Activated CD8-positive, alpha-beta memory T cell treated with anti-CD3 and anti-CD28 coated beads for 36 hours (primary cell): ENCODE results near the gene FAM114A2. TPM values are rescaled to one million over a fixed set of nuclear protein-coding genes. Genes with fewer than 3 reads are reported as not detected.

ENCODE experiments used
- CTCF ChIA-PET: fragments of 350-600 bp; sonication (Branson Sonifier 250); formaldehyde crosslinking; loops from one replicate; lab custom pipeline; 2021; ENCODE audit warnings: antibody characterized with exemption; lab: Charles Lee
- POLR2A ChIA-PET: fragments of 350-600 bp; sonication (Branson Sonifier 250); formaldehyde crosslinking; loops from one replicate; lab custom pipeline; 2021; ENCODE audit warnings: antibody characterized with exemption; lab: Charles Lee
- total RNA-seq, 2 experiments: library from RNA; stranded (reverse); gene quantifications; one replicate each; pipeline ENCODE4 v1.2.3, GENCODE V29; 2021

The FAM114A2 gene
- 10 to 100 TPM; 28.8 to 30.9 TPM for total RNA-seq

DNA sequence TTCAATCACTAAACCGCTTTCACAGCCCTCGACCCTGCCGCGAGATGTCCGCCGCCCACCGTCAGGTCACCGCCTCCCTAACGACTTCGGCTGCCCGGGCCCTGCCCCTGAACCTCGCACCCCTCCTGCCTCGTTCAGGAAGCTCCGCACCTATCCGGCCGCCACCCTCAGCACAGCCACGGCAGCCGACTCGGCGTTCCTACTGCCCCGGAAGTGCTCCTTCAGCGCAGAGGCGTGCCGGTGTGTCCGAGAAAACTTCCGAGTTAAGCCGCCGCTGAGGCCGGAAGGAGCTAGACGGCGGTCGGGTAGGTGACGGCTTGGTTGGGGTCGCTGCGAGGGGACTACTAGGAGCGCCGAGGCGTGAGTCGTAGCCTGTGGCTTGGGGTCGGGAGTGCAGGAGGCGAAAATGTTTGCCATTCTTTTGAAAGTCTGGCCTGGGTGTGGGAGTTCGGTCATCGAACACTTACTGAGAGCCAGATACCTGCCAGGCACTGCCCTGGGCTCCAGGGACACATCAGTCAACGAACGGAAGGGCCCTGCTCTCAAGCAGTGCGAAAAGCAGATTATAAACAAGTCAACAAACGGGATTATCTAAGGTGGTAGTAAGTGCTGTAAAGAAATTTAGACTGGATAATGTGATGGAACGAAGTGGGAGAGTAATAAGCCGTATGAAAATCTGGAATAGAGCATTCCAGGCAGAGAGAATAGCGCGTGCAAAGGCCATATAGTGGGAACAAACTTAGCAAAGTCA, at the start of gene FAM114A2, which contains the start of gene MFAP3:
FAM114A2 (minus strand) TSS at position 204 of the 751 bp plus-strand sequence. CDS start 3,957 bp downstream, outside the sequence.
MFAP3 (plus strand) TSS at position 261 of the 751 bp plus-strand sequence. CDS start 10,756 bp downstream, outside the sequence.
- POLR2A ChIA-PET: interaction anchor here (0.6 to 1.7 kb wide), 6 partner anchors 10 to 899 kb away, joined by 3 to 8 read pairs (median 5); partner anchors contain the start of genes CNOT8, GALNT10 and GEMIN5
- CTCF ChIA-PET: interaction anchor here (0.7 to 1.5 kb wide), 2 partner anchors 151 to 366 kb away, joined by 3 to 7 read pairs; partner anchors contain the start of gene GALNT10

DNA sequence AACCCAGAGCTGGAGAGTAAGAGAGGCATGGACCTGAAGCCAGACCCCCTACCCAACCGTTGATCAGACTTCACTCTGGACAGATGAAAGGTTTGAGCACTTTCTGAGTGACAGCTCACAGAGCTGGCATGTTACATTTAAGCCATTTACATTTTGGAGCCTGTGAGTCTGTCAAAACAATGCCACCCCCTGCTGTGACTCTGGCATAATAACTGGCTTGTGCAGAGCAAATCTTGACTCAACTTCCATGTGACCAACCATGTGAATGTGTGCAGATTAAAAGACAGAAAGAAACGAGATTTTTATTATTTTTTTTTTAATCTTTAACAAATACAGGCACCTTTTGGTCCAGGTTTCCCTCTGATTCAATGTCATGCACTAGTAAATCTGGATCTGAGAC, 48.5 kb upstream of the FAM114A2 start:
- POLR2A ChIA-PET: no interaction called here
- CTCF ChIA-PET: interaction anchor here (1.3 kb wide), 1 partner anchor 15 kb away, joined by 3 read pairs; no protein-coding TSS in a partner anchor

DNA sequence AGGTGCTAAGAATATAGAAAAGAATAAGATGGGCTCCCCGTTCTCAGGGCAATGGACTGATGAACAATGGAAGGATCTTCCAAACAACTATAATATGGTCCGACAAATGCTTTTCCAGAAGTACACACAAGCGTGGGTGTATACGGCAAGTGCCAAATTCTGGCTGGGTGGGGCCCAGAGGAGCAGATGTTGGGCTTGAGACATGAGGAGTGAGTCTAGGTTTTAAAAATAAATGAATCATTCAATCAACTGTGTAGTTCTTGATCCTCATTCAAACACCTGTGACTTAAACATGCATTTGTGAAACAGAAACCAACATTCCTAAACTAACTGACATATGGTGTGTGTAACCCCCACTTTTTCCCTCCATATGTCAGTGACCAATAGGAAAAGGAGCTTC, 47.9 kb upstream of the FAM114A2 start:
- ChIA-PET CTCF (interaction anchor here (1.3 kb wide), 1 partner anchor 14 kb away, joined by 3 read pairs; no protein-coding TSS in a partner anchor), POLR2A (no interaction called here)

DNA sequence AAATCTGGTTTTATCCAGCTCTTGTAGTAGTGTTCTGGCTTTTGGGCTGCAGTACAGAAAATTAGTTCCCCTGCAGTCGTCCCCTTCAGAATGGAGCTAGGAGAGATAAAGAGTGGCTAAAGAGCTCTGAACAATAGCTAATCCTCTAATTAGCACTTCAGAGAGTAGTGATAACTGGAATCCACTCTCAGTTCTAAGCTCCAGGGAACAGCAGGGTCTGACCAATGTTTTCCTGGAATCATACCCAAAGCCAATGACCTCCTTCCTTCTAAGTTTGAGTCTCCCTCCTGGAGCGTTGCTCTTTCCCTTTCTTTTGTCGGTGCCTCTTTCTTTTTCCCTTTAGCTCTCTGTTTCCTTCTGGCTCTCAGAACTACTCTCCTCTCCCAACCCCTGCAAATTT, 47.4 kb upstream of the FAM114A2 start:
- POLR2A ChIA-PET: no interaction called here

DNA sequence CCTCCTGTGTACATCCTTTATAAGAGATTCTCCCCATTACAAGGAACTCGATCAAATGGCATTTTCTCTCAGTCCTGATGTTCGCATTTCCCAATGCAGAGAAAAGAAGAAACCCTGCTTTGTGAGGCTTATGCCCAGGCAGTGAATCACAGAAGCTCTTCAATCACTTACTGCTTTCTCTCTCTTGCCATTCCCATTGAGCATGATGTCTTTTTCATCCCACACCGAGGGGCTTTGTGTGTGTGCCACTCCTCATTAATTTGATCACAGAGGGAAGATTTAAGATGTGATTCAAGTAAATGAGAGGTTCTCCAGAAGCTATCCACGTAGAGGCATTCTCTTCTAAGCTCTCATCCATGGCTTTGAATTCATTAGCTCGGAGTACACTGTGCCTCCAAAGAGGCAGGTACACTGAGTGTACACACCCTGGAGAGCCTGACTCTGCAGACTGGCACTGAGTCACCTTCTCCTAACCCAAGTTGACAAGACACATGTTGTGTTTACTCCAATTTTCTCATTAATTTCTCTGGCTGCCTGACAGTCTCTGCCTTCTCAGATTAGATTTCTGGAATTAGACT, 45.4 kb upstream of the FAM114A2 start:
- POLR2A ChIA-PET: no interaction called here
- CTCF ChIA-PET: no interaction called here

More for the DNA sequence above, 47.4 kb upstream of the FAM114A2 start:
- CTCF ChIA-PET: interaction anchor here (1.3 kb wide), 1 partner anchor 14 kb away, joined by 3 read pairs; no protein-coding TSS in a partner anchor

DNA sequence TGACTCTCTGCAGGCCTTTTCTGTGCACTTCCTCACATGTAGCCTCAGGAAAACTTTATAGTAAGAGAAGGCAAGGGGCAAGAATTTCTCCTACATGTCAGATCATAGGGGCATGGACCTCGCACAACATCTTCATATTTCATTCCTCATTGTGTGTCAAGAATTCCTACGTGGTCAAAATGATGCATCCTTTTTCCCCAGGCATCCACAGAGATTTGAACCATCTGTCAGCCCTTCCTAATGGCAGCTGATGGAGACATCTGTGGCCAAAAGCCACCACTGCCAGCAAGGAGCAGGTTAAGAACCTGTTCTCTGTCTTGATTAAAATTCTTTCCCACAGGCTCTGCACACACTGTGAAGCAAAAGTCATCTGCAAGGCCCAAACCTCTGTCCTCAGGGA, 42.5 kb upstream of the FAM114A2 start:
- ChIA-PET POLR2A (no interaction called here), CTCF (no interaction called here)

DNA sequence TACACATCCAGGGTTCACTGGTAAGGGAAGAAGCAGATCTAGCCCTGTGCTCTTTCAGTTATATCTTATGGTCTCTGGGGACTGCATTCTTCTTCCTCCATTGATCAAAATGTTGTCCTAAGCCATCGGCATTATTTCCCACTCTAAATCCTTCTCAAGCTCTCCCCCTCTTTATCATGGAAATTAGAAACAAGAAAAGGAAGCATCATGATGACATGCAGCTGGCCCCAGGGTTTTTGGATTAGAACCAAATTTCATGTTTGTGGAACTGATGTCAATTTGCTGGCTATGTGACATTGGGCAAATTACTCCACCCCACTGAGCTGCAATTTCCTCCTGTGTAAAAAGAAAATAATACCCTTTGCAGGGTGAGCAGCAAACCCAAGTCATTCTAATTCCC, 39.6 kb upstream of the FAM114A2 start:
- ChIA-PET POLR2A (no interaction called here), CTCF (no interaction called here)

DNA sequence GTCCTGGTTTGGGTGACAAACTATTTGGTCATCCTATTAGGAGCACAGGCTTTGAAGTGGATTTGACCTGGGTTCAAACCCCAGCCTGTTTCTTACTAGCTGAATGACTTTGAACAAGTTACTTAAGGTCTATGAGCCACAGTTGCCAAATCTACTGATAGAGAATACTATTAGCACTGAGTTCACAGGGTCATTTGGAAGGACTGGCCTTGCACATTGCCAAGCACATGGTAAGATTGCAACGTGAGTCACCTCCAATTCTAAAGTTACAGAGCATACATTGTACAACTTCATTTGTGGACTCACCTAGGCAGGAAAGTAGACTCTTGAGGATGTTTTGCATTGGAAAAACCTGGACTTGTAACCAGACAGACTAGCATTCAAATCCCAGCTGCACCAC, 39.0 kb upstream of the FAM114A2 start:
- CTCF ChIA-PET: no interaction called here
- POLR2A ChIA-PET: no interaction called here

DNA sequence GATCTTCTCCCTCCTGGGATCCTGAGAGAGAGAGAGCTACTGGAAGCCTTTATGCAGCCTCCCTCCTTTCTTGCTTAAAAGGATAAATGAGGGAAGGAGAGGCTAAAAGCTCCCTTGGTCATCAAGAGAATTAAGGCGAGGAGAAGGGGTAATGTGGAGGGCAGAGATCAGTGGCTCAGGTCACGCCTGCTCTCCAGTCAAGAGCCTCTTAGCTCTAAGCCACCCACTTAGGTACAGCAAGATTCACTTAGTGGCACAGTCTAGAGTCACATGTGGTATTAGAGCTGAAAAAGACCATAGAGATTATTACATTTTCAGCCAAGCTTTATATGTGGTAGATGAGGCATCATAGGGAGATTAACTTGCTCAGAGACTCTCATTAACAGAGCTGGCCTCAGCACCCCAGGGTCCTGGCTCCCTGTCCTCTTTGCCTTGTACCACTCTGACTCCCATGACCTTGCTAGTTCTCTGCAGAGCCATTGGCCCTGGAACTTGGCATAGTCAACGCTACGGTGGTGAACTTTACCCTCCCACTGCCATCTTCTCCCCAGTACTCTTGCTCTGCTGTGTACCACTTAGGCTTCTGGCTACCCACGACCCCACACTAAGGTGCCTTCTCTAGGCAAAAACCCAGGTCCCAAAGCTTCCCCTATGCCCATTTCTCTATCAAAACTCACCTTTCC, 37.7 kb upstream of the FAM114A2 start:
- POLR2A ChIA-PET: no interaction called here

DNA sequence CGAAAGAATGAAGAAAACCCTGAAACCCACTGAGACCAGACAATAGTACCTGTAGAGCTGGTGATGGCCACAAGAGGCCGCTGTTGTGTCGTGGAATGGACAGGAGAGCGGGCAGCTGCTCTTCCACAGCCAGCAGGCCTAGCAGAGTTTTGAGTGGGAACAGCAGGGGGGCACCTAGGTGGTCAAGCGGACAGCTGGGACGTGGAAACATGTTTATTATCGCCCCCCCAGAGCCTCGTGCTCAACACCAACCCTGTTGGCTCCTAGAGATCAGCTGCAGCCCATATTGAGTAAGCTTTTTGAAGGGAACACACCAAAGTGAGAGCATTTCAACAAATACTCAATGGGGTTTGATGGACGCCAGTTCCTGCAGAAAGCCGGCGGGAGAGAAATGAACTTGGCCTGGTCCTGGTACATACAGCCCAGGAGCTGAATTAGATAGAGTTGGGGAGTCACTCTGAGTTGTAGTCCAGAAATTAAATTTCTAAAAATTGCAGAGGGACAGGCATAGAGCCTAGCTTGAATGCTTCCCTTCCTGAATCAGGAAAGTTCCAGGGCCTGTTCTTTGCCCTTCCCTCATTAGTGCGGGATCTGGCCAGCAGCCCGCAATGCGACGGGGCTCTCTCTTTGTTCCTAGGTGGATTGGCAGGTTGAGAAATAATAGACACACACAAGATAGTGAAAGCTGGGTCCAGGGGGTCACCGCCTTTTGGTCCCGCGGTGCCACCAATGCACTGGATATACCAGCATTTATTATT, 33.9 kb upstream of the FAM114A2 start:
- ChIA-PET POLR2A (interaction anchor here (0.6 to 1.2 kb wide), 3 partner anchors 34 to 238 kb away, joined by 5 to 6 read pairs (median 6); partner anchors contain the start of genes FAM114A2, GALNT10 and MFAP3), CTCF (interaction anchor here (0.6 to 2.0 kb wide), 26 partner anchors 9 to 537 kb away, joined by 3 to 30 read pairs (median 4); partner anchors contain the start of gene GALNT10)

More for the DNA sequence above, 37.7 kb upstream of the FAM114A2 start:
- CTCF ChIA-PET: interaction anchor here (0.8 to 2.0 kb wide), 3 partner anchors 104 to 329 kb away, joined by 4 to 9 read pairs (median 4); partner anchors contain the start of gene GALNT10

DNA sequence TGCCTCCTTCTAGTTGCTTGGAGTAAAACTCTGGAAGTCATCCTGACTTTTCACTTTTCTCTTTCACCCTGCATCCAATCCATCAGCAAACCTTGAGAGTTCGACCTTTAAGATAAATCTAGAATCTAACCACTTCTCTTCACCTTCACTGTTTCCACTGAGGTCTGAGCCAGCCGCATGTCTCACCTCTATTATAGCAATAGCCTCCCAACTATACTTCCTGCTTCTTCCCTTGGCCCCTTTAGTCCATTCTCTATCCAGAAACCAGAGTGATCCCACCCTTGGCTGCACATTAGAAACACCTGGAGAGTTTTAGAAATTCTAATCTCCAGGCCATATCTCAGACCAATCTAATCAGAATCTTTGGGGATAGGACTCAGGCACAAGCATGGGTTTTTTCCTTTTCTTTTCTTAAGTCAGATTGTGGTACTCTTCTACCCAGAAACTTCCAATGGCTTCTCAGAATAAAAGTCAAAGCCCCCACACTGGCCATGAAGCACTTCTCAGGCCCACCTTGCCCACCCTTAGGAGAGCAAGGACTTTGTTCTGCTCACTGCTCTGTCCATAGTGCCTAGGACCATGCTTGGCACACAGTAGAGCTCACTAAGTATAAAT, 33.2 kb upstream of the FAM114A2 start:
- ChIA-PET CTCF (interaction anchor here (0.6 to 2.0 kb wide), 24 partner anchors 9 to 538 kb away, joined by 3 to 30 read pairs (median 4); partner anchors contain the start of gene GALNT10), POLR2A (interaction anchor here (0.6 to 1.2 kb wide), 3 partner anchors 33 to 239 kb away, joined by 5 to 6 read pairs (median 6); partner anchors contain the start of genes FAM114A2, GALNT10 and MFAP3)

DNA sequence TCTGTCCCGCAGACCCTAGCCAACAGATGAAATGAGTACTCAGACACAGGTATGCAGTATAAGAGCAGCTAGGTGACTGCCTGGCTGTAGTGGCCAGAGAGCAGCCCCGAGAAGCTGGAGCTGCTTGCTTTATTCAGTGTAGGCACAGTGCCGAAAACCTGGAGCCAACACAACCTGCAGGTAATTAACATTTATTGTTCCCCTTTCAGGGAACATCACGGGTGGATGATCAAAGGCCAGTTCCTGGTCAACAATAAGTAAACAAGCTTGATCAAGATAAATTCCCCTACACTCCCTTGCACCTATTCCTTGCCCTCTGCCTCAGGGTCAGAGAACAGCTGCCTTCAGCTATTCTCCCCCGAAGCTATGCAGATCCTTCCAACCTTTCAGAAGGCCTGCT, 31.1 kb upstream of the FAM114A2 start:
- ChIA-PET CTCF (interaction anchor here (0.7 kb wide), 1 partner anchor 39 kb away, joined by 4 read pairs; no protein-coding TSS in a partner anchor), POLR2A (interaction anchor here (1.4 kb wide), 1 partner anchor 10 kb away, joined by 4 read pairs; no protein-coding TSS in a partner anchor)

DNA sequence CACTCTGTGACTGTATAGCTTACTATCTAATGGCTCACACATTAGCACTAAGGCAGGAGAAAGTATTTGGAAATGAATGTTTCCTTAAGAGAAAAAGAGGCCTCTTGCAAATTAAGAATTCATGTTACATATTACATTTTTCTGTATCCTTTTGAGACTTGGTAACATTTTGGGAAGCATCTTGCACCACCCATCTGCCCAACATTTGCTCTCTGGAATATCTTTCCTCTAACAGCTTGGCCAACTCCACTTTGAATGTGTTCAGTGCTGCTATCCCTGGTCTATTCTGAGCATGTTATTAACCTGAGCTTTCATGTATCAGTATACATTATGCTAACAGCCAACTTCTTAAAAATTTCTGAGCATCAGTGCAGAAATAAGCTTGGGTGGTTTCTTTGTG, 27.3 kb upstream of the FAM114A2 start:
- POLR2A ChIA-PET: no interaction called here
- CTCF ChIA-PET: no interaction called here

DNA sequence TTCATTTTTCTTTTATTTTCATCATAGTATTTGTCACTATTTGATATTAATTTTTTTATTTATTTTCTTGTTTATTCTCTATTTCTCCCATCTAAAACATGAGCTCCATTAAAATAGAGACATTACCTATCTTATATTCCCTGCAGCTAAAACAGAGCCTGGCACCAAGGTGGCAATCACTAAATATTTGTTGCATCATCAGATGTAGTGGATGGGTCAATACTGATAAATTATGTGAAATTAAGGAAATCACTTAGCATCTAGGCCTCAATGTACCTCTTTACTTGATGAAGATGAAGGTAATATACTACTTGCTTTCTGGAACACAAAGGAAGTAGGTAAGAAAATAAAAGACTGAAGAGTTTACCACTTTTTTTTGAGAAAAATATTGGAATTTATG, 24.7 kb upstream of the FAM114A2 start:
- POLR2A ChIA-PET: no interaction called here
- CTCF ChIA-PET: interaction anchor here (0.7 to 1.2 kb wide), 2 partner anchors 8 to 9 kb away, joined by 4 read pairs; no protein-coding TSS in a partner anchor

DNA sequence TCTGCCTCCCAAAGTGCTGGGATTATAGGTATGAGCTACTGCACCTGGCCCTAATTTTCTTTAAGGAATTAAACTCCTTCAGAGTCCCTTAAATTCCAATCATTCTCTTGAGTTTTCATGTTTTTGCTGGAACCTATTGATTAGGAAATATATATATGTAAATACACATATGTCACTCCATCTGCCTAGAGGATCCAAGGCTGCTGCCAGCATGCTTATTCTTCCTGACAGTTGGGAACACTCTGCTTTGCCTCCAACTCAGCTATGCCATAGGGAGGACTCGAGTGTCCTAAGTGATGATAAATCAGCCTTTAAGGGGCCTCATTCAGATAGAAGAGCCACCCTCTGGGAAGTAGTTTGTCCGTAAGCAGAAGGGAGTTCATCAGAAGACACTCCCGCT, 21.9 kb upstream of the FAM114A2 start:
- ChIA-PET POLR2A (interaction anchor here (1.2 kb wide), 1 partner anchor 9 kb away, joined by 4 read pairs; no protein-coding TSS in a partner anchor), CTCF (no interaction called here)

DNA sequence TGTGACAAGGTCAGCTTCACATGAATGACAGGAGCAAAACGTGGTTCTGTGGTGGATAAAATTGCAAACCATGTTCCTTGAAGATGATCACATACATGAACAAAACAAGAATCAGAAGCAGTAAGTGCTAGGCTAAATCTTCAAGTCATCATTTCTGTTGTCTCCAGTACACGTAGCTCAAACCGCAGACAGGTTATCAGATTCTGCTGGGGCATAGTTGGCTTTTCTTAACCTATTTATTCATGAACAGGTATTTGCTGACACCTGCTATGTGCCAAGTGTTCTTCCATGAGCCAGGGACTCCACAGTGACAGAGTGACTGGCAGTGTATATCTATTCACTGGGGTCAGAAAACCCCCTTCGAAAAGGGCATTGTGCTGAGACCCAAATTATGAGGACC, 20.9 kb upstream of the FAM114A2 start:
- CTCF ChIA-PET: interaction anchor here (1.0 to 1.8 kb wide), 4 partner anchors 9 to 130 kb away, joined by 4 to 7 read pairs (median 6); partner anchors contain the start of gene GALNT10
- POLR2A ChIA-PET: interaction anchor here (1.2 kb wide), 1 partner anchor 10 kb away, joined by 4 read pairs; no protein-coding TSS in a partner anchor

DNA sequence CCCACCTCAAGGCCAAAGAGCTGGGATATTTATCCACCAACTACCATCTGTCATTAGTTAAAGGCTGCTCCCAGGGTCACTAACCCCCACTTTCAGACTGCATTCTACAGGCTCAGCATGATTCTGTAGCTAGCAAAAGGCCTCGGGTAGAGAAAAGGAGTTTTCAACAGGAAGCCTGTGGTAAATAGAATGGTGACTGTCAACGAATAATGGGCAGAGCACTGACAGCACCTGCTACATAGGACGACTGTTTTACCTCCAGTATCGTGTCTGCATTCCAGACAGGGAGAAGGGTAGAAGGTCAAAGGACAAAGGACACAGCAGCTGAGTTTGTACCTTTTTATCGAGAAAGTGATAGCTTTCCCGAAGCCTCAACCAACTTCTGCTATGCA, 20.3 kb upstream of the FAM114A2 start:
- CTCF ChIA-PET: interaction anchor here (0.9 to 1.8 kb wide), 5 partner anchors 10 to 131 kb away, joined by 3 to 7 read pairs (median 5); partner anchors contain the start of gene GALNT10

More for the DNA sequence above, 20.3 kb upstream of the FAM114A2 start:
- POLR2A ChIA-PET: no interaction called here
